Activated effector memory CD4-positive, alpha-beta T cell treated with Interleukin-2 at 50 U/mL for 16 hours (primary cell): ENCODE data around the gene RCOR2.

Experiments used
- DNase-seq: peaks from one replicate; pipeline ENCODE4 v3.0.0-alpha.2; 2020

Gene RCOR2

GRCh38 chr11:63906585-63906984 is 10.4 kb downstream of the RCOR2 start:
- peak; percentile 26 for DNase-seq

GRCh38 chr11:63906087-63906486 is 10.9 kb downstream of the RCOR2 start:
- DNase-seq: no peak

GRCh38 chr11:63905179-63905578 is 11.8 kb downstream of the RCOR2 start:
- DNase-seq: no peak

- DNase-seq: no peak
Measured at GRCh38 chr11:63904743-63905142, 12.2 kb downstream of the RCOR2 start.

- no peak for DNase-seq
Measured at GRCh38 chr11:63903884-63904283, 13.1 kb downstream of the RCOR2 start.

GRCh38 chr11:63901660-63902059 is 15.3 kb downstream of the RCOR2 start:
- DNase-seq: no peak

- no peak for DNase-seq
Measured at GRCh38 chr11:63897459-63898146, 19.4 kb downstream of the RCOR2 start.

- no peak for DNase-seq
Measured at GRCh38 chr11:63896071-63896470, 20.9 kb downstream of the RCOR2 start.

- DNase-seq: no peak
Measured at GRCh38 chr11:63893355-63893754, 23.6 kb downstream of the RCOR2 start.

- no peak for DNase-seq
Measured at GRCh38 chr11:63892228-63892627, 24.7 kb downstream of the RCOR2 start.

- DNase-seq: no peak
Measured at GRCh38 chr11:63890368-63890767, 26.6 kb downstream of the RCOR2 start.

- no peak for DNase-seq
Measured at GRCh38 chr11:63889344-63889743, 27.6 kb downstream of the RCOR2 start.

- peak; percentile 70 for DNase-seq
Measured at GRCh38 chr11:63888170-63889086, 28.5 kb downstream of the RCOR2 start.

GRCh38 chr11:63887386-63887999 is 29.5 kb downstream of the RCOR2 start:
- no peak for DNase-seq

GRCh38 chr11:63884196-63884932 is 32.6 kb downstream of the RCOR2 start:
- no peak for DNase-seq

GRCh38 chr11:63883791-63884190 is 33.2 kb downstream of the RCOR2 start:
- DNase-seq: no peak

GRCh38 chr11:63882555-63883242 is 34.3 kb downstream of the RCOR2 start:
- no peak for DNase-seq

- DNase-seq: no peak
Measured at GRCh38 chr11:63880403-63880790, 36.6 kb downstream of the RCOR2 start.

- DNase-seq: no peak
Measured at GRCh38 chr11:63879598-63880402, 37.2 kb downstream of the RCOR2 start.

- no peak for DNase-seq
Measured at GRCh38 chr11:63877658-63878241, 39.2 kb downstream of the RCOR2 start.

GRCh38 chr11:63876616-63877015 is 40.3 kb downstream of the RCOR2 start:
- no peak for DNase-seq
